ENCODE data around the gene GDNF.
"Not testable (repeated sequence)": the region's sequence is repeated elsewhere in the genome, so short reads cannot be mapped to it uniquely, and the experiment has no call there.

The GDNF gene

DNA sequence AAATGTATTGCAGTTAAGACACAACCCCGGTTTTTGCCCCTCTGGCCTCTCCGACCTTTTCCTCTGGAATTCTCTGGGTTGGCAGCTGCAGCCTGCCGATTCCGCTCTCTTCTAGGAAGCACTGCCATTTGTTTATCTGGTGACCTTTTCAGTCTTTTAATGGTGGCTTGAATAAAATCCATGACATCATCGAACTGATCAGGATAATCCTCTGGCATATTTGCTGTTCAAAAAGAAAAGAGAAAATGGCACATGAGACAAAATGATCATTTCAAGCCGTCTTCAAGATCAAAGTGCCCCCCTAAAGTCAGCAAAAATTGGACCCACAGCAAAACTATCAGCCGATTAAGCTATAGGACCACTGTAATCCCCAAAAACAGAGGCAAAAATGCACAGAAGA lies 23.9 kb downstream of the GDNF start:
- no peak for DNase-seq (ENCODE audit: low read depth in 2 of 2)

DNA sequence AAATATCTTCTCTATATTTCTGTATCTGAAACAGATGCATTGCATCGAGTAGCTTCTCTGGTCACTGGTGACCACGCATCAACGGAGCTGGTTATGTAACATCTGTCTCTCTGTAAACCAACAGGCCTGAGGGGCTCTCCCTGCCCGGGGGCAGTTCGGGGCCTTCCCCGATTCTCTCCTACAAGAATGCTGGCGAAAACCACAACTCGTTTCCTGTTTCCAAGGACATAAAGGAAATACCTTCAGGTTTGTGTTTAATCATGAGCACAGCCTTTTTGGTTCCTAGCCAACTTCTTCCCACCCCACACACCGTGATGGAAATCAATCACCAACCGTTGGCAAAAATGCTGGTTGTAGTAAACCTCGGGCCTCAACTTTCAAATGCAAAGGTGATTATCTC lies 25.1 kb downstream of the GDNF start:
- DNase-seq (ENCODE audit: low read depth in 2 of 2) = no peak

- DNase-seq (ENCODE audit: low read depth in 2 of 2) = no peak
Observed at GRCh38 chr5:37812365-37812764, 27.5 kb downstream of the GDNF start.

DNA sequence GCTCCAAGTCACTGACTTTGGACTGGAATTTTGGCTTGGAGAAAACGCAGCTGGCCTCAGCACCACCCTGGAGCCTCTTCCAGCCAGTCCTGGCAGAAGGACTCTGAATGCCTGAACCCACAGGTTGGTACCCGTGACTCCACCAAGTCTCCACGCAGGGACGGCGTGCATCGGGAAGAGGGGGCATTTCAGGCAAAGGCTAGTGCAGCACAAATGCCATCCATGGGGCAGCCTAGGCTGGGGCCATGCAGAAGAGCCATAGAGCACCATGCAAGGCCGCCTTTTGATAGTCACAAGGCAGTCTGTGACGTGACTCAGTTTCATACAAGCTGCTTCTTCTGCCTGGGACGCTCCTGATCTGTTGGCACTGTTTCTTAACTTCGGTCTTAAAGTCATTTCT lies 28.0 kb downstream of the GDNF start:
- no peak for DNase-seq (ENCODE audit: low read depth in 2 of 2)

DNA sequence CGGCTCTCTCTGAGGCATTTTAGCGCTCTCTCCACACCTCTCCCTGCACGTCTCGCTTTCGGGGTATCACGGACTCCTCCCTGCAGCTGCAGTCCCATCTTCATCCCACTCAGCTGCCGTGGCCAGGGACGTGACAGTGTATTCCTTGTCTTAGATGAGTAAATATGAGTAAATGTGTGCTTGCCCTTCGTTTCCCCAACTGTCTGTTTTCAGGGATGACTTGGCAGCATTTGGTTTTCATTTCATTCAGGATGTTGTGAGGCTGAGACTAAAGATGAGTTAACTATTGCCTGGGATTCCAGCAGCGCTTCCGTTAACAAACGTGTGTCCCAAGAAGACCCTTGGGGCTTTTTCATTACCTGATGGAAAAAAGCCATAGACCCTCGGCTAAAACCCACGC lies 29.5 kb downstream of the GDNF start:
- no peak for DNase-seq (ENCODE audit: low read depth in 2 of 2)

DNA sequence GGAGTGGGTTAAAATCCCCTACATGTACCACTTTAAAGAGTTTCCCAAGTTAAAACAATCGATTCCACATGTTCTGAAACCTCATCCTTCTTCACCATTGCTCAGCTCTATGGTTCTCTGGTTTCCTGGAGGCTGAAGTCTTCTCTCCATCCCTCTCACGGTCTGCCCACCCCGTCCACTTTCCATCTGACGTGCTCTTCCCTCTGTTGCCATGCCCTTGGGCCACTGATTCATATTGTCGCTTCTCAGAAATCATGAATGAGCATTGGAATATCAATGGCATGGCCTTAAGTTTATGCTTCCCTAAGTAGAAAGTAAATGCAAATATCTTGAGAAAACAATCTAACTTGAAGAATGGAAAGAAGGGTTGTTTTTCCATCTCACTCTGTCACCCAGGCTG lies 30.9 kb downstream of the GDNF start:
- DNase-seq (ENCODE audit: low read depth in 2 of 2) = no peak

DNA sequence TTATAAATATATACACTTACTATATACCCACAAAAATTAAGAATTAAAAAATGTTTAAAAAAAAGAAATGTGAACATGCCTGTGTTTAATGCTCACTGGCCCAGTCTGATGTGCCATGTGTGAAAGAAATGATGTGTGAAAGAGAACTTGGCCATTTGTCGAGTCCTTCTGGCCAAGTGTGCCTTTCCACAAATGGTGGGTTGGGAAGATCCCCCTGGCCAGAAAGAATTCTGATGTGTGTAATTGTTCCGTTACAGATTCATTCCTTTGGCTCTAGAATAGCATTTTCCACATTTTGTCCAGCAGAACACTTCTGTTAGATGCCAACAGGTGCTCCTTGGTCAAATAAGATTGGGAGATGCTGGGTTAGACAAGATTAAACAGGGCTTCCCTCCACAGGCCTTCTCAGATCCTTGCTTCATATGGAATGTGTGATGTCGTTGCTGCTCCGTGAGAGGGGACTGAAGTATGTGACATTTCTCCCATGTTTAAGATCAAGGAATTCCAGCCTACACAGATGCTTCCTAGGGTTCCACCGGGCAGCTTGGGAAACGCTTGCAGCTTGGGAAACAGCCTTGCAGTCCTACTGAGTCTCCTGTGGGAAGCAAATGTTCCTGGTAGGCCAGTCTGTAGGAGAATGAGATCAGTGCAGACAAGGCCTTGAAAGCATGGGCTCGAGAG lies 32.1 kb downstream of the GDNF start:
- DNase-seq (ENCODE audit: low read depth in 2 of 2) = no peak

DNA sequence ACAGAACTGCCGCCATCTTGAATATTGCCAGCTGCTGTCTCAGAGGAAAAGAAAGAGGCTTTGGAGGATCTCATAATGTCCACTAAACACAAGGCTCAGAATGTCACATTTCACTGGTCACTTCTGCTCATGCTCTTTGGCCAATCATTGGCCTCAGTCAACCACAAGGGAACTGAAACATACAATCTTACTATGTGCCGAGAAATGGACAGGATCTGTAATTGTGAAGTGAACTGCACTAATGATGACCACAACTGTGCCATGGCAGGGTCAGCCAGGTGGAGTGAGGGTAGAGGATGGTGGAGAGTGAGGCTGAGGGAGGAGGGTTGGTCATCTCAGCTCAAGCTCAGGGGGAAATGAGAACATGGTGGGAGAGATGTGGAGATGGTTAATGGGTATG lies 32.8 kb downstream of the GDNF start:
- DNase-seq (ENCODE audit: low read depth in 2 of 2) = no peak

- no peak for DNase-seq (ENCODE audit: low read depth in 2 of 2)
Observed at GRCh38 chr5:37806476-37806875, 33.4 kb downstream of the GDNF start.

- no peak for DNase-seq (ENCODE audit: low read depth in 2 of 2)
Observed at GRCh38 chr5:37806016-37806415, 33.8 kb downstream of the GDNF start.

GRCh38 chr5:37804401-37804800 lies 35.4 kb downstream of the GDNF start:
- no peak for DNase-seq (ENCODE audit: low read depth in 2 of 2)

DNA sequence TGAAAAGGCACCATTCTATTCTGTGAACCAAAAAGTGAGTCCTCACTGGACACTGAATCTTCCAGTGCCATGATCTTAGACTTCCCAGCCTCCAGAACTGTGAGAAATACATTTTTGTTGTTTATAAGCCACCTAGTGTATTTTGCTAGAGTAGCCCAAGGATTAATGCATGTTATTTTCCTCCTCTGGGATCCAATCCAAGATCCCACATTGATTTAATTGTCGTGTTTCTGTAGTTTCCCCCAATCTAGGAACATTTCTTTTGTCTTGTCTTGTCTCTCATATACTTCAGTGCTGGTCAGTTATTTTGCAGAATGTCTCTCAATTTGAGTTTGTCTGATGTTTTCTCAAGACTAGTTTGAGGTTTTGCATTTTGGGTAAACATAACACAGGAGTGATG lies 36.4 kb downstream of the GDNF start:
- no peak for DNase-seq (ENCODE audit: low read depth in 2 of 2)

DNA sequence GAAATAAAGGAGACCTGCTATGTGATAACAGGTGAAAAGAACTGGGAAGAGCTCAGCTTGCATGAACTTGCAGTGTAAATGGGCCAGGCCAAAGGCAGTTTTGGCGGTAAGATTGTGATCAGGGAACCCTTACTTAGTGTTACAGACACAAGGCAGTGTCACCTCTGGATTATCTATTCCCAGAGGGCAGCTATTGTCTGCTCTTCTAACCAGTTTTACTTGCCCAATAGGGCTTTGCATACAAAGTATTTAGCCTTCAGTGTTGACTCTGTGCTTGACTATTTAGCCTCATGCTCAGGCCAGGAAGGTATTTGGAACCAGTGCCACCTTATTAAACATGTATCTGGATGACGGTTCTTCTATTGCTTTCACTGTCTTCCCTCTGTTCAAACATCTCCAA lies 38.3 kb downstream of the GDNF start:
- DNase-seq (ENCODE audit: low read depth in 2 of 2) = no peak

DNA sequence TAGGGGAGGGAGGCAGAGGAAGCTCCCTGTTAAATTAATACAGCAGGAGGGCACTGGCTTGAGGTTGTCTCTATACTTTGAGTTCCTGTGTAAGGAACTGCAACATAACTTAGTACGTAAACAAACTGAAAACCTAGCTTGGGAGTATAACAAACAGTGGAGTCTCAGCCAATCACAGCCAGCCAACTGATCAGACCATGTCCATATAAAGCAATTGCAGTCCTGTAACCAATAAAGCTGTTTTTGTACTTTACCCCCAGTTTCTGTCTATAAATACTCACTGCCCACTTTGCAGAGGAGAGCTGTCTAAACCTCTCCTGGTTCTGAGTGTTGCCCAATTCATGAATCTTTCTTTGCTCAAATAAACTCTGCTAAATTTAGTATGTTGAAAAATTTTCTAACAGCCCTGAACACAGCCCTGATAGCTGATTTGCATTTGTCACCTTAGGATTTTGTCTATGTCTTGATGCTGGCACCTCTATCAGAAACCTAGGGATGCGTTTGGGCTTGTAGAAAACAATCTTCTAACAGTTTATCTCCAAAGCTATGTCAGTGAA lies 39.9 kb downstream of the GDNF start:
- DNase-seq (ENCODE audit: low read depth in 2 of 2) = no peak

GRCh38 chr5:37796435-37796834 lies 43.4 kb downstream of the GDNF start:
- not testable (repeated sequence) for DNase-seq (ENCODE audit: low read depth in 2 of 2)

GRCh38 chr5:37795292-37795691 lies 44.5 kb downstream of the GDNF start:
- not testable (repeated sequence) for DNase-seq (ENCODE audit: low read depth in 2 of 2)

DNA sequence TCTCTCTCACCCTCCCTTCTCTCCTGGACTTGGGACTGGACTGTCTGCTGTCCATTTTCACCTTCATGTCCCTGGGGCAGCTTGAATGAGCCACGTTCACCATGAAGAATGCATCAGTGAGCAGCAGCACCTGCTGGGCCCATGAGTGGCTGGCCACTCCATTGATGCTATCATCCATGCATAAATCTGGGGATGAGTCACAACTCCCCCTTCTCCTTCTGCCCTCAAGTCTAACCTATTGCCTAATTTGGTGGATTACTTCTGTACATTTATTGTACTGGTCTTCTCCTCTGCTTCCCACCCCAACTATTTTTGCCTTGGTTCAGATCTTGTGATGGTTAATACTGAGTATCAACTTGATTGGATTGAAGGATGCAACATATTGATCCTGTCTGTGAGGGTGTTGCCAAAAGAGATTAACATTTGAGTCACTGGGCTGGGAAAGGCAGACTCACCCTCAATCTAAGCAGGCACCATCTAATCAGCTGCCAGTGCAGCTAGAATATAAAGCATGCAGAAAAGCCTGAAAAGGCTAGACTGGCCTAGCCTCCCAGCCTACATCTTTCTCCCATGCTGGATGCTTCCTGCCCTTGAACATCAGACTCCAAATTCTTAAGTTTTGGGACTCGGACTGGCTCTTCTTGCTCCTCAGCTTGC lies 46.7 kb downstream of the GDNF start:
- no peak for DNase-seq (ENCODE audit: low read depth in 2 of 2)

DNA sequence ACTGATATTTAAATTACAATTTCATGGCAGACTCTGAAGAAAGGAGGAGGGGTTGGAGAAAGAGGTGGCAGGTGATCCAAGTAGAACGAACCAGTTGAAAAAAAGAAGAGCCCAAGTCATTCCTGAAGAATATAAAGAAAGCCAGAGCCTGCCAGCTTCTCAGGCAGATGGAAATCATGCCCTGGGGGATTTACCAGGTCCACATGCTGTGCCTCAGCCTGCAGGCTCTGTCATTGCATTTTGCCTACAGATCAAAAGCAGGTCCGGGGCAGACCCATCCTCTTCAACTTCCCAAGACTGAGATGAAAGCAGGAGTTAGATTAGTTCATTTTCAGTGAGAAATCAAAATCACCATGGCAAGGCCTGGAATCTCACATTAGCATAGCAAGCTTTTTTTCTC lies 48.5 kb downstream of the GDNF start:
- DNase-seq (ENCODE audit: low read depth in 2 of 2) = no peak

- DNase-seq (ENCODE audit: low read depth in 2 of 2) = no peak
Observed at GRCh38 chr5:37789991-37790390, 49.9 kb downstream of the GDNF start.

- no peak for DNase-seq (ENCODE audit: low read depth in 2 of 2)
Observed at GRCh38 chr5:37787742-37788141, 52.1 kb downstream of the GDNF start.

DNA sequence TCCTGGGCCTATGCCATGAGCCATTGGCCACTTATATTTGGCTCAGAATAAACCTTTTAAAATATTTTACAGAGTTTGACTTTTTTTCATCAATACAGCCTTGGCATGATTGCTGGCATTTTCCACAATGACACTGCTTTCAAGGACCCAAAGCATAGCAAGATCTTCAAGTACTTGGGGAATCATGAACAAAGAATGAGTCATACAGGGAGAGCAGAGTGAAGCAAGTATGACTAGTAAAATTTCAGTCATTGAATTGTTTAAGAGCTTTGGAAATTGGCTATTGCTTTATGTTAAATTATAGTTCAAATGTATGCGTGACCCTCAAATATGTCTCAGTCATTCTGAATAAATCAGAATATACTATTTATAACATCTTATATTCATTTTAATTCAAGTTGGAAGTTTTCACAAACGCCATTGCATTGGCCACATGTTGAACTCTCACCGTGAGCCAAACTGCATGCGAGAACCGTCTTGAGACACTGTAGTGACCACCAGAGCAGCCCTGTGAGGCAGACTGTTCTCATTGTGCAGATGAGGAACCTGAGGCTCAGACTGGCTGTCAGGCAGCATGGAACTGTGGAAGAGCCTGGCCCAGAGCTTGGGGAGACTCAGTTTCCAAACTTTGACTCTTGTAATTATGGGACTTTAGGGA lies 52.9 kb downstream of the GDNF start:
- no peak for DNase-seq (ENCODE audit: low read depth in 2 of 2)

- DNase-seq (ENCODE audit: low read depth in 2 of 2) = no peak
Observed at GRCh38 chr5:37786416-37786815, 53.4 kb downstream of the GDNF start.

- DNase-seq (ENCODE audit: low read depth in 2 of 2) = not testable (repeated sequence)
Observed at GRCh38 chr5:37781409-37781808, 58.4 kb downstream of the GDNF start.

Measured in stimulated activated CD8-positive, alpha-beta memory T cell treated with anti-CD3 and anti-CD28 coated beads, Interleukin-2, amount 100 ng/mL, for 48 hours (primary cell).